ENCODE measurements around the gene CAPN14. TPM values are rescaled to one million over a fixed set of nuclear protein-coding genes. Genes with fewer than 3 reads are reported as not detected.

Gene CAPN14
- total RNA-seq, 4 donors from 2014 or later: 0.13 to 1.3 (median 0.54) TPM

DNA sequence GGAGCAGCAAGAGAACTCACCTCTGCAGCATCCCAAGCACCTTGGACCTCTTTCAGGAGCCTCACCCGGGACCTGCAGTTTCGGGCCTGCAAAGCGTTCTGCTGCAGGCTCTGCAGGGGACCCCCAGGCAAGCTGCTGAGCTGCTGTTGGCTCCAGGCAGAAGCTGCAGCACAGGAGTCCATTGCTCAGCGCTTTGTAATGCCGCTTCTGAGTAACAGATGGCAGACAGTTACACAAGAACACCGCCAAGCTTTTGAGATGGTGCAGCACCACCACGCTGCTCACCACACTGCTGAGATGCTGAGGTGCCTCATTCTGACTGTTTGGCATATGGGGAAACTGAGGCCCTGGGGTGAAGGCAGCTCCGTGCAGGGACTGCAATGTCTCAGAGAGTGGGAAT lies 77.2 kb downstream of the CAPN14 start:
- DNase-seq (ENCODE audit: low spot score in 2 of 2): no peak
- 80 to 86% methylated on average over 8 of the region's 8 CpGs for WGBS, 2 donors
- TF ChIP-seq POLR2A (IDR thresholded peaks at IDR 0.05): no peak
- TF ChIP-seq, protein P1, sequence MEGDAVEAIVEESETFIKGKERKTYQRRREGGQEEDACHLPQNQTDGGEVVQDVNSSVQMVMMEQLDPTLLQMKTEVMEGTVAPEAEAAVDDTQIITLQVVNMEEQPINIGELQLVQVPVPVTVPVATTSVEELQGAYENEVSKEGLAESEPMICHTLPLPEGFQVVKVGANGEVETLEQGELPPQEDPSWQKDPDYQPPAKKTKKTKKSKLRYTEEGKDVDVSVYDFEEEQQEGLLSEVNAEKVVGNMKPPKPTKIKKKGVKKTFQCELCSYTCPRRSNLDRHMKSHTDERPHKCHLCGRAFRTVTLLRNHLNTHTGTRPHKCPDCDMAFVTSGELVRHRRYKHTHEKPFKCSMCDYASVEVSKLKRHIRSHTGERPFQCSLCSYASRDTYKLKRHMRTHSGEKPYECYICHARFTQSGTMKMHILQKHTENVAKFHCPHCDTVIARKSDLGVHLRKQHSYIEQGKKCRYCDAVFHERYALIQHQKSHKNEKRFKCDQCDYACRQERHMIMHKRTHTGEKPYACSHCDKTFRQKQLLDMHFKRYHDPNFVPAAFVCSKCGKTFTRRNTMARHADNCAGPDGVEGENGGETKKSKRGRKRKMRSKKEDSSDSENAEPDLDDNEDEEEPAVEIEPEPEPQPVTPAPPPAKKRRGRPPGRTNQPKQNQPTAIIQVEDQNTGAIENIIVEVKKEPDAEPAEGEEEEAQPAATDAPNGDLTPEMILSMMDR (IDR thresholded peaks at IDR 0.05): no peak

DNA sequence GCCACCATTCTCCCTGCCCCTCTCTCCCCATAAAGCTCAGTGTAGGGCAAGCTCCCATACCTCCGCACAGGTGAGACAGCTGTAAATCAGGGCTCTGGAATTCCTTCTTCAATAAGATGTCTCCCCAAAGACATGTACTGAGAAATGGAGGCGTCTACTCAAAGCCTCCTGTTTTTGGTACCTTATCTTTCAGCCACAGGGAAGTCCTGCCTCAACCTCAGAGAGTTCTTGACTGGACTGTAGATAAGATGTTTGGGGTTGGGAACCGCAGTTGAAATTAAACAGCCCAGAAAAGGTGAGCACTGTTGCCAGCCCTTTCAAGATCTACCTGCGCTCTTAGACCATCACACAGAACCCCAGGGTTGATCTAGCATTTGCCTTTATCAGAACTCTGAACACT lies 77.6 kb downstream of the CAPN14 start:
- intact Hi-C loops (cut with DNase I; ENCODE audit: low total_unique reads): no loop called here
- H3K4me3 ChIP-seq (ENCODE audit: low read depth, poor library complexity, severe bottlenecking): no peak overlapping the region
- TF ChIP-seq, protein P1 (IDR thresholded peaks at IDR 0.05): no peak
- no peak for TF ChIP-seq POLR2A (IDR thresholded peaks at IDR 0.05)
- WGBS, 2 donors: 93 to 98% methylated on average over 4 of the region's 4 CpGs
- DNase-seq (ENCODE audit: low spot score in 2 of 2): no peak

More for the DNA sequence above, 77.2 kb downstream of the CAPN14 start:
- intact Hi-C loops (cut with DNase I; ENCODE audit: low total_unique reads): no loop called here
- H3K4me3 ChIP-seq (ENCODE audit: low read depth, poor library complexity, severe bottlenecking): no peak overlapping the region

DNA sequence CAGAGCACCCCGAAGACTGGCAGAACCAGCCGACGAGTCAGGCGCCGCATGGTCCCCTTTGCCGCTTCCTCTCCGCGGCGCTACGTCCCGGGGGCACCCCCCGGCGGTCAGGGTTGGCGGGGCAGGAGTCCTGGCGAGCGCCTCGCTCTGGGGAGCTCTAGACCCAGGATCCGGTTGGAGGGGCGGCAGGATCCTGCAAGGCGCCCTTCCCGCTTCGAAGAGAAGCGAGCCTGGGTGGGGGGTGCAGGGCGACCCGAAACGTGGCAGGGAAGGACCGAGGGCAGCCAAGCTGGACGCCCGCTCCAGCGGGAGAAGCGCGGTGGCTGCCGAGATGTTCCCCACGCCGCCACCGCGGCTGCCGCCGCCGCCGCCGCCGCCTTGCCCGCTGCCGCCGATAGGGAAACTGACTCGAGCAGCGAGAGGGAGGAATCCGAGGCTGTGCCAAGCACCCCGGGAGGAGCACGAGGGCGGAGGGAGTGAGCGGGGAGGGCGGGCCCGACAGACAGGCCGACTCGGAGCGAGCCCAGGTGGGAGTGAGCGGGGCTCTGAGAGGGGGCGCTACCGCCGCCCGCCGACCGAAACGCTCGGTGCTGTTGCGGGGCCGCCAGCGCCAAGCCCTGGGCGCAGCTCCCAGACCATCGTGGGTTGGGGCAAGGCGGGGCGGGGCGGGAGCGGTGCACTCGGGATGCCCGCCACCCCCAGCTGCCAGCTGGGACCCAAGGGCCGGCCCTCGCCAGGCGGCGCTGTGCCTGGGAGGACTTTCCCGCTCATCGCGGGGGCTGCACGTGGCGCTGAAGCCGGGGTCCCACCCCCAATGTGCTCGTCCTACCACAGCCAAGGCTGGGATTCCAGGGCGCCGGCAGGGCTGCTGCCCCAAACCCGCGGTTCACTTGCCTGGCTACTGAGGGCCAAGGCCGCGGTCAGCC lies 79.0 kb downstream of the CAPN14 start, which contains the start of gene GALNT14:
GALNT14 (minus strand) TSS at position 404 of the 926 bp plus-strand sequence; CDS start at position 50, 354 bp downstream.
- TF ChIP-seq POLR2A (IDR thresholded peaks at IDR 0.05): no peak
- TF ChIP-seq, protein P1 (IDR thresholded peaks at IDR 0.05): no peak
- 2 to 7% methylated on average over 25 to 67 of the region's 95 CpGs for WGBS, 2 donors
- peak within 1 kb of the TSS; percentile 45 for H3K4me3 ChIP-seq (ENCODE audit: low read depth, poor library complexity, severe bottlenecking)
- no peak for DNase-seq (ENCODE audit: low spot score in 2 of 2)
- intact Hi-C loops (cut with DNase I; ENCODE audit: low total_unique reads): no loop called here

DNA sequence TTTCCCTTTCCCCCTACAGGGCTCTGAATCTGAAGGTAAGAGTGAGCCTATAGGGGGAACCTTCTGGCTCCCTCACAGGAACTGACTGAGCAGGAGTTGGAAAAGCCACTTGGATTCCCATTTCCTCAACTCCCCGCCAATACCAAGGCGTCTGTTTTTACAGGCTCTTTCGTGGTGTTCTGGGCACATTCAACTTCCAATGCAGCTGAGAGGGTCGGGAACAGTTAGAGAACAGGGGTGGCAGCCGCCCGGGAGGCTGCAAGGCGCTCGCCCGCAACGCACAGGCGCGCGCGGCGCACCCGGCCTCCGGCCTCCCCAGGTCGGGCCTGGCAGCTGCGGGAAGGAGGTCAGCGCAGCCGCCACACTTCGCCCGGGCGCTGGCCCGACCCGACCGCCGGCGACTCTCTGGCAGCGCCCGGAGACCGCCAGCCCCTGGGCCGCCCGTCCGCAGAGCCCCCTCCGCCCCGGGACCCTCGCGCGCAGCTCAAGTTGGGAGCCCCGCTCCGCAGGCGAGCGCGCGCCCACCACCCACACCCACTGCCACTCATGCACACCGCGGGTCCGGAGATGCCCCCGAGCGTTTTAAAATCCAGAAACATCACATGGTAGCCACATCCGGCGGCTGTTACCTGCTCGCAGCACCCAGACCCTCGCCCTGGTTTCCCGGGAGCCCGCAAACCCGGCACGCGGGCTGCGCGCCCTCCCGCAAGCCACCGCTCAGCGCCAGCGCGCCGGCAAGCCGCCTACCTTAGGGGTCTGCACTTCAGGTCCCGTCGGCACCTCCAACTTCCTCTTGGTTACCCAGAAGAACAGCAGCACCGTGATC lies 79.9 kb downstream of the CAPN14 start:
- TF ChIP-seq POLR2A (IDR thresholded peaks at IDR 0.05): no peak
- TF ChIP-seq, protein P1 (IDR thresholded peaks at IDR 0.05): no peak
- WGBS, 2 donors: 0 to 2% methylated on average over 12 to 33 of the region's 72 CpGs
- intact Hi-C loops (cut with DNase I; ENCODE audit: low total_unique reads): no loop called here
- peak overlapping the region; percentile 45 for H3K4me3 ChIP-seq (ENCODE audit: low read depth, poor library complexity, severe bottlenecking)
- DNase-seq (ENCODE audit: low spot score in 2 of 2): no peak

DNA sequence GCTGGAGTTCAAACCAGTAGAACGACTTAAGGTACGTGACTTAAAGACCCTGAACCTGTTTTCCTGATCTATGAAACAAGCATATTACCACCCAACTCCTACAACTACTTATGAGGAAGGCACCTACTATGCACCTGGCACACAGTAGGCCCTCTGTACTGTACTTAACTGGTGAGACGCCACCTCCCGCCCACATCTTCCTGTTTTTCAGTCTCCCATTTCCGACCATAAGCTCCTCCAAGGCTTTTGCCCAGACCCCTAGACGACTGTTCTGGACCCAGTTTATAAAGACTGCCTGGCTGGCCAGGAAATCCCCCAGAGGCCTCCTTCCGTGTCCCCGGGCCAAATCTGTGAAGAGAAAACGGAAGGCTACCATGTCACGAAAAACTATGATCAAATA lies 80.6 kb downstream of the CAPN14 start:
- no peak overlapping the region for H3K4me3 ChIP-seq (ENCODE audit: low read depth, poor library complexity, severe bottlenecking)
- no peak for DNase-seq (ENCODE audit: low spot score in 2 of 2)
- intact Hi-C loops (cut with DNase I; ENCODE audit: low total_unique reads): no loop called here
- 42 to 44% methylated on average over 10 of the region's 10 CpGs for WGBS, 2 donors
- TF ChIP-seq, protein P1 (IDR thresholded peaks at IDR 0.05): no peak
- no peak for TF ChIP-seq POLR2A (IDR thresholded peaks at IDR 0.05)

All from lower leg skin (tissue), 4 donors.